ENCODE measurements around the gene SYPL1.

The SYPL1 gene

DNA sequence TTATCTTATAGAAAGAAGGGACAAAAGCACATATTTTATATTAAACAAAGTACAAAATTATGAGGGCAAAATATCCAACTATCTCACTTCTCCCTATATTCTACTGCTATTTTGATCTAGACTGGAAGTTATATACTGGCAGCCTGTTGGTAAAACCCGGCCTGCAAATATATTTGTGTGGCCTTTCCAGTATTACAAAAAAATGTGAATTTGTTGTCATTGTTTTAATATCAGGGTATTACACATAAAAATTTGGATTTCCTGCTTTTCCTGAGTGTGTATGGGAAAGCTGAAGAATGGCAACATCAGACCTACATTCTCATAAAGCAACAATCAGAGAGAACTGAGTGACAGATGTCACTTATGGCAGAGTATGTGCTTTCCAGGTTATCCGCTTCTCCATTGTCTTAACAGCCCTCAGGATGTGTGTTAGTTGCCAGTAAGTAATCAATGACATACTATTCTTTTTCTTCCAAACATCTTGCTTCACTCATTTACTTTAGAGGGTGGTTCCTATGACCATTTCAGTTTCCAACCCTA is 7.3 kb downstream of the SYPL1 start:
- TF ChIP-seq, protein P1, sequence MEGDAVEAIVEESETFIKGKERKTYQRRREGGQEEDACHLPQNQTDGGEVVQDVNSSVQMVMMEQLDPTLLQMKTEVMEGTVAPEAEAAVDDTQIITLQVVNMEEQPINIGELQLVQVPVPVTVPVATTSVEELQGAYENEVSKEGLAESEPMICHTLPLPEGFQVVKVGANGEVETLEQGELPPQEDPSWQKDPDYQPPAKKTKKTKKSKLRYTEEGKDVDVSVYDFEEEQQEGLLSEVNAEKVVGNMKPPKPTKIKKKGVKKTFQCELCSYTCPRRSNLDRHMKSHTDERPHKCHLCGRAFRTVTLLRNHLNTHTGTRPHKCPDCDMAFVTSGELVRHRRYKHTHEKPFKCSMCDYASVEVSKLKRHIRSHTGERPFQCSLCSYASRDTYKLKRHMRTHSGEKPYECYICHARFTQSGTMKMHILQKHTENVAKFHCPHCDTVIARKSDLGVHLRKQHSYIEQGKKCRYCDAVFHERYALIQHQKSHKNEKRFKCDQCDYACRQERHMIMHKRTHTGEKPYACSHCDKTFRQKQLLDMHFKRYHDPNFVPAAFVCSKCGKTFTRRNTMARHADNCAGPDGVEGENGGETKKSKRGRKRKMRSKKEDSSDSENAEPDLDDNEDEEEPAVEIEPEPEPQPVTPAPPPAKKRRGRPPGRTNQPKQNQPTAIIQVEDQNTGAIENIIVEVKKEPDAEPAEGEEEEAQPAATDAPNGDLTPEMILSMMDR (conservative IDR thresholded peaks at IDR 0.05; ENCODE audit: low read depth, low read length) = no peak
- H3K4me3 ChIP-seq (ENCODE audit: low read length) = no peak overlapping the region
- no peak for DNase-seq (ENCODE audit: low read depth)

DNA sequence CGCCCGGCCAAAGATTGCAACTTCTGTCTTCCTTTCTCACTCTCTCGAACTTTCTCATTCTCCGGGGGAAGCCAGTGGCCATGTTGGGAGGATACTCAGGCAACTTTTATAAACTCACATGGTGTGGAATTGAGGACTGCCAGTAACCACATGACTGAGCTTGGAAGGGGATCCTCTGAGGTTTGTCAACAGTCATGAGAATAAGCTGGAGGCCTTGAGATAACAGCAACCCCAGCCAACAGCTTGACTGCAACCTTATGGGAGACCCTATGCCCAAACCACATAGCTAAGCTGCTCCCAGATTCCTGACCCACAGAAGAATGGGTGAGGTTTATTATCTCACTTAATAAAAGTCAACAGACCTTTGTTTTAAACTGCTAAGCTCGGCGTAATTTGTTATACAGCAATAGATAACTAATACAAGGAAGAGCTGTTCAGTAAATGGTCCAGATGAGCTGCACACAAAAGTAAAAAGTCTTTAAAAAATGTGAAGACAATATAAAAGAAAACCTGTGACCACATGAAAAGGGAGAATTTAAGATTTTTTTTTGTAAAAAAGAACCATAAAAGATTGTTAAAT is 9.6 kb downstream of the SYPL1 start:
- no peak for DNase-seq (ENCODE audit: low read depth)

DNA sequence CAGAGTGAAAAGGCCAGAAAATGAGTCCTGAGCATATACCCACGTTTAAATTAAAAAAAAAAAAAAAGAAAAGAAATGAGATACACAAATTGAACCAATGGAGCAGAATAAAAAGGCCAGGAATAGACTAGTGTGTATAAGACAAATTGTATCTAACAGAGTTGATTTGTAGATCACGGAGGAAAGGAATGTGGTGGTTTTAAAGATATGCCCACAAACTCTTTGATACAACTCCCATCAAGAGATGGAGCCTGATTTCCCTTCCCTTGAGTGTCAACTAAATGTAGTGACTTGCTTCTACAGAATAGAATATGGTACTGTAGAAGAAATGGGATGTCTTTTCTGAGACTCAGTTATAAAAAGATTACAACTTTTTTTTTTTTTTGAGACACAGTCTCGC is 10.4 kb downstream of the SYPL1 start:
- DNase-seq (ENCODE audit: low read depth) = no peak
- no peak overlapping the region for H3K4me3 ChIP-seq (ENCODE audit: low read length)
- TF ChIP-seq, protein P1 (conservative IDR thresholded peaks at IDR 0.05; ENCODE audit: low read depth, low read length) = no peak

More for the DNA sequence above, 9.6 kb downstream of the SYPL1 start:
- TF ChIP-seq, protein P1 (conservative IDR thresholded peaks at IDR 0.05; ENCODE audit: low read depth, low read length) = no peak
- no peak overlapping the region for H3K4me3 ChIP-seq (ENCODE audit: low read length)

DNA sequence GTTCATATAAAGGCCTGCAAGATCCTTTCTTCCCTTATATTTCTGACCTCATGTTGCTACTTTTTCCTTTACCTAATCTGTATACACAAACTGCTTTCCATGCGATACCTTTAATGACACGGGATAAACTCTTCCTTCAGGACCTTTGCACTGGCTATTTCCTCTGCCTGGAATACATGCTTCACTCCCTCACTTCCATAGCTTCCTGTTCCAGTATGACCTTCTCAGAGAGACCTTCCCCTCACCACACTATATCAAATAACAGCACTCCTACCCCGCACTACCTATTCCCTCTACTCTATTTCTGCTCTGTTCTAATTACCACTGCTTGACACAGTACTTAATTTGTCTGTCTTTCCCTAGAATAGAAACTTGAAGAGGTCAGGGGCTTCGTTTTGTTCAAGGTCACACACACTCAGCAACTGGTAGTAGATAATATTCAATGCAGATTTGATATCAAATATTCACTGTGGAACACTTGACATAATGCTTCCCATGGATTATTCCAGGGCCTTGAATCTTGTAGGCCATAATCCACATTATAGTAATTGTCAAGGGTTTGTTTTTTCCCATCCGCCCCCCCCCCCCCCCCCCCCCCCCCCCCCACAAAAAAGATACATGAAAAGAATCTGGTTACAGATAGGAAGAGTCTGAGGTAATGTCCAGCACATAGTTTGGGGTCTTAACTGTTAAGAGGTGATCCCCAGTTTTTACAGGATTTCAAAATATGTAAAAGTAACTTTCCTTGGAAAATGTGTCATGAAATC is 11.1 kb downstream of the SYPL1 start:
- no peak for DNase-seq (ENCODE audit: low read depth)
- TF ChIP-seq, protein P1 (conservative IDR thresholded peaks at IDR 0.05; ENCODE audit: low read depth, low read length) = no peak

DNA sequence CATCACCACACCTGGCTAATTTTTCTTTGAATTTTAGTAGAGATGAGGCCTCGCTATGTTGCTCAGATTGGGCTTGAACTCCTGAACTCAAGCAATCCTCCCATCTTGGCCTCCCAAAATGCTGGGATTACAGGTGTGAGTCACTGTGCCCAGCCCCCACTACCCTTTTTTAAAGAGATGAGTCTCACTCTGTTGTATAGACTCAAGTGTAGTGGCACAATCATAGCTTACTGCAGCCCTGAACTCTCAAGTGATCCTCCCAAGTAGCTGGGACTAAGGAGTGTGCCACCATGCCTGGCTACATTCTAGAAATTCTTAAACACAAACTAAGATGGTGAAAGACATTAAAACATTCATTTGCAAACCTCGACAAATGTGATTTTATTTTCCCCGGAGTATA is 12.6 kb downstream of the SYPL1 start:
- TF ChIP-seq, protein P1 (conservative IDR thresholded peaks at IDR 0.05; ENCODE audit: low read depth, low read length) = no peak
- no peak for DNase-seq (ENCODE audit: low read depth)
- no peak overlapping the region for H3K4me3 ChIP-seq (ENCODE audit: low read length)

More for the DNA sequence above, 11.1 kb downstream of the SYPL1 start:
- no peak overlapping the region for H3K4me3 ChIP-seq (ENCODE audit: low read length)

DNA sequence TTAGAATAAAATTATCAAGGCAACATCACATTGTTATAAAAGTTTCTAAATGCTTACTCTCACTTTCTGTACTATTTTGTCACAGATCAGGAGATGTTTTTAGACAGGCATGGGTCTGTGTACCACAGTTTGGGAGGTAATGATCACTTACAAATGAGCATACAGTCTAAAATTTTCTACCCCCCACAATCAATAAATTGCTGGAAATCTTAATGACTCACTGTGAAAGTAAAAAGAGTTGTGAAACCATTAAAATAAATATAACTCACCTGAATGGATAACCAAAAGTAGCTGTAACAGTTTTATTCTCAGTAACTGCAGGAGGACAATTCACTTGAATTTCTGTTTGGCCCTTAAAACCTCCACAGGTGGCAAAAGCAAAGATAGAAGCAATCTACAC is 13.2 kb downstream of the SYPL1 start:
- no peak for DNase-seq (ENCODE audit: low read depth)
- no peak overlapping the region for H3K4me3 ChIP-seq (ENCODE audit: low read length)
- TF ChIP-seq, protein P1 (conservative IDR thresholded peaks at IDR 0.05; ENCODE audit: low read depth, low read length) = no peak

DNA sequence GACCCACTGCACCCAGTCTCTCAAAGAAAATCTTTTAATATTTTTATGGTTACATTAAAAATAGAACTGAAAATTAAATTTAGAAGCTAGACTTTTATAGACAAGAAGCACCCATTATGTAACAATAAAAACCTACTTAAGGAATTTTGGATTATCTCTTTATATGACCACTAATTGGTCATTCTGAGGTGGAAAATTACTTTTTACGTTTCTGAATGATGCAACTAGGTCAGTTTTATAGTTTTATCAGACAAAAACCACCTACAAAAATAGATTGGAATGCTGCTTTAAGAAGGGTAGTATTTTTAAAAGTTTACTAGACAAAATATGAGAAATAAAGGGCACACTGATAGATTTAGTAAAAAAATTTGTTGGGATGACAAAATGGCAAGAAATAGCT is 16.5 kb downstream of the SYPL1 start:
- TF ChIP-seq, protein P1 (conservative IDR thresholded peaks at IDR 0.05; ENCODE audit: low read depth, low read length) = no peak
- H3K4me3 ChIP-seq (ENCODE audit: low read length) = no peak overlapping the region
- no peak for DNase-seq (ENCODE audit: low read depth)

All from retinal pigment epithelial cell (primary cell).